NCI-H1105 treated with DMSO at 0.1 percent for 48 hours (cell line): ENCODE results near the gene FOXC1.

Experiments used
- DNase-seq: peaks from one replicate; lab custom pipeline; 2025; lab: John Stamatoyannopoulos, UW

Gene FOXC1

GRCh38 chr6:1612299-1612973 is 2.7 kb downstream of the FOXC1 start:
- DNase-seq, result no peak

- no peak for DNase-seq
Observed at GRCh38 chr6:1612974-1613306, 3.2 kb downstream of the FOXC1 start.

GRCh38 chr6:1613346-1613687 is 3.6 kb downstream of the FOXC1 start:
- DNase-seq, result no peak

- DNase-seq, result no peak
Observed at GRCh38 chr6:1613688-1614447, 4.2 kb downstream of the FOXC1 start.

- DNase-seq, result no peak
Observed at GRCh38 chr6:1614448-1615150, 4.9 kb downstream of the FOXC1 start.

GRCh38 chr6:1615151-1615852 is 5.6 kb downstream of the FOXC1 start:
- no peak for DNase-seq

- DNase-seq, result no peak
Observed at GRCh38 chr6:1615853-1616420, 6.2 kb downstream of the FOXC1 start.

- DNase-seq, result no peak
Observed at GRCh38 chr6:1616701-1617463, 7.2 kb downstream of the FOXC1 start.

GRCh38 chr6:1617466-1618310 is 8.0 kb downstream of the FOXC1 start:
- no peak for DNase-seq

- DNase-seq, result no peak
Observed at GRCh38 chr6:1618311-1619097, 8.8 kb downstream of the FOXC1 start.

GRCh38 chr6:1619098-1619672 is 9.5 kb downstream of the FOXC1 start:
- DNase-seq, result no peak

- no peak for DNase-seq
Observed at GRCh38 chr6:1619673-1620503, 10.2 kb downstream of the FOXC1 start.

- DNase-seq, result no peak
Observed at GRCh38 chr6:1620504-1621069, 10.9 kb downstream of the FOXC1 start.

GRCh38 chr6:1621070-1621701 is 11.5 kb downstream of the FOXC1 start:
- DNase-seq, result no peak

GRCh38 chr6:1622220-1622850 is 12.6 kb downstream of the FOXC1 start:
- DNase-seq, result no peak

- DNase-seq, result no peak
Observed at GRCh38 chr6:1622851-1623768, 13.4 kb downstream of the FOXC1 start.
